ENCODE results near the gene SGSM2. TPM values are rescaled to one million over a fixed set of nuclear protein-coding genes. Genes with fewer than 3 reads are reported as not detected.

The SGSM2 gene
- total and polyA plus RNA-seq, 12 donors = 16.3 to 393 (median 52.9) TPM

GRCh38 chr17:2371183-2372130 is 34.2 kb downstream of the SGSM2 start:
- intact Hi-C loops (cut with DNase I) = no loop called here
- H3K27ac ChIP-seq = no peak overlapping the region
- H3K36me3 ChIP-seq (replicated peaks in 1 of 2) = peaks cover 0 to 28% of the 10 kb centered on the region in 2 donors
- DNase-seq = no peak
- TF ChIP-seq CTCF (IDR thresholded peaks at IDR 0.05) (no peak), POLR2A (IDR thresholded peaks at IDR 0.05) (no peak)
- H3K4me3 ChIP-seq = no peak overlapping the region
- no peaks in the 10 kb centered on the region for H3K4me1 ChIP-seq (replicated peaks in 1 of 2)
- no peaks in the 10 kb centered on the region for H3K9me3 ChIP-seq (replicated peaks in 1 of 3)
- no peaks in the 10 kb centered on the region for H3K27me3 ChIP-seq
- 91 to 96% (median 94%) methylated on average over 21 to 30 of the region's 30 CpGs for WGBS, 4 donors

- no peak for TF ChIP-seq POLR2A (IDR thresholded peaks at IDR 0.05)
- TF ChIP-seq CTCF (IDR thresholded peaks at IDR 0.05) = no peak
- no peak for DNase-seq
- H3K27ac ChIP-seq = no peak overlapping the region
- H3K4me3 ChIP-seq = no peak overlapping the region
- H3K36me3 ChIP-seq (replicated peaks in 1 of 2) = peaks cover 0 to 24% of the 10 kb centered on the region in 2 donors
- H3K27me3 ChIP-seq = no peaks in the 10 kb centered on the region
- H3K9me3 ChIP-seq (replicated peaks in 1 of 3) = no peaks in the 10 kb centered on the region
- intact Hi-C loops (cut with DNase I) = no loop called here
- H3K4me1 ChIP-seq (replicated peaks in 1 of 2) = no peaks in the 10 kb centered on the region
- 88 to 96% (median 91%) methylated on average over 12 to 26 of the region's 26 CpGs for WGBS, 4 donors
Measured at GRCh38 chr17:2372180-2372579, 34.9 kb downstream of the SGSM2 start.

GRCh38 chr17:2372681-2373080 is 35.4 kb downstream of the SGSM2 start:
- WGBS, 4 donors = 92 to 98% (median 94%) methylated on average over 7 to 16 of the region's 16 CpGs
- H3K4me3 ChIP-seq = no peak overlapping the region
- peaks cover 0 to 23% of the 10 kb centered on the region in 2 donors for H3K36me3 ChIP-seq (replicated peaks in 1 of 2)
- TF ChIP-seq CTCF (IDR thresholded peaks at IDR 0.05) (no peak), POLR2A (IDR thresholded peaks at IDR 0.05) (no peak)
- H3K27ac ChIP-seq = no peak overlapping the region
- H3K27me3 ChIP-seq = no peaks in the 10 kb centered on the region
- DNase-seq = no peak
- H3K9me3 ChIP-seq (replicated peaks in 1 of 3) = no peaks in the 10 kb centered on the region
- intact Hi-C loops (cut with DNase I) = no loop called here
- H3K4me1 ChIP-seq (replicated peaks in 1 of 2) = no peaks in the 10 kb centered on the region

- DNase-seq = no peak
- no peaks in the 10 kb centered on the region for H3K9me3 ChIP-seq (replicated peaks in 1 of 3)
- TF ChIP-seq CTCF (IDR thresholded peaks at IDR 0.05) (no peak), POLR2A (IDR thresholded peaks at IDR 0.05) (no peak)
- H3K27me3 ChIP-seq = no peaks in the 10 kb centered on the region
- no peak overlapping the region for H3K4me3 ChIP-seq
- H3K36me3 ChIP-seq (replicated peaks in 1 of 2) = peaks cover 0 to 28% of the 10 kb centered on the region in 2 donors
- 89 to 98% (median 94%) methylated on average over 9 to 18 of the region's 18 CpGs for WGBS, 4 donors
- intact Hi-C loops (cut with DNase I) = no loop called here
- H3K4me1 ChIP-seq (replicated peaks in 1 of 2) = no peaks in the 10 kb centered on the region
- no peak overlapping the region for H3K27ac ChIP-seq
Measured at GRCh38 chr17:2373179-2373578, 35.9 kb downstream of the SGSM2 start.

Measured in adrenal gland (tissue), 12 donors.